Ovary (tissue), 9 donors: ENCODE measurements around the gene NBEA. TPM values are rescaled to one million over a fixed set of nuclear protein-coding genes. Genes with fewer than 3 reads are reported as not detected.

Experiments
- DNase-seq, 5 donors: peaks; one replicate each; pipeline ENCODE4 v3.0.0-alpha.2; 2019 to 2020
- H3K27ac ChIP-seq, 2 donors: fragments of 200-600 bp; one replicate each; pipeline versions ENCODE4 v1.5.1 to v1.8.0; 2019 to 2022
- H3K27me3 ChIP-seq: fragments of 200-600 bp; one replicate; pipeline ENCODE4 v1.8.0; 2022
- H3K36me3 ChIP-seq: fragments of 200-600 bp; sonication (generic); one replicate; pipeline ENCODE4 v1.5.1; 2019
- H3K4me1 ChIP-seq: one replicate; pipeline ENCODE4 v1.8.1; 2013; ENCODE audit warnings: mild to moderate bottlenecking, moderate library complexity; ENCODE audit not compliant: insufficient read depth
- H3K4me3 ChIP-seq: fragments of 200-600 bp; sonication (generic); one replicate; pipeline ENCODE4 v1.5.1; 2017
- H3K9me3 ChIP-seq, 2 donors: fragments of 200-600 bp in 1 of 2; sonication (generic) in 1 of 2; one replicate each; pipeline versions ENCODE4 v1.5.1 to v1.8.1; 2013 to 2019; ENCODE audit warnings: mild to moderate bottlenecking in 1 of 2, moderate library complexity in 1 of 2
- EP300 ChIP-seq: sonication (generic); formaldehyde crosslinking; IDR thresholded peaks from one replicate; pipeline ENCODE4 v1.6.1; 2017; ENCODE audit warnings: antibody characterized with exemption
- POLR2A ChIP-seq: fragments of 450-650 bp; IDR thresholded peaks from one replicate; pipeline ENCODE4 v1.6.1; 2017; ENCODE audit warnings: antibody characterized with exemption, mild to moderate bottlenecking, moderate library complexity
- WGBS, 3 donors: extraction: QIAGEN DNeasy Blood & Tissue Kit in 1 of 3; methylation state at CpG; one replicate each; pipeline versions ENCODE4 v1.1.5 to v1.1.7; 2013 to 2017; 5-methylcytosine and 5-hydroxymethylcytosine counted together
- intact Hi-C, 4 donors: fragments of 100-400 bp; cut with DNase I; formaldehyde crosslinking; loops; one replicate each; pipeline versions ENCODE4 v1.11.0 to v1.15.1; 2022 to 2023
- polyA plus RNA-seq, 2 donors: library from polyadenylated mRNA; stranded (reverse); fragments of 200-250 nt in 1 of 2; fragments of 350-450 nt in 1 of 2; fragmentation: Illumina TruSeq in 1 of 2; extraction: RNeasy Lipid Tissue Mini Kit (QIAGEN cat#74804) in 1 of 2; gene quantifications; one replicate each; pipeline ENCODE4 v1.2.3, GENCODE V29; 2013 to 2014
- total RNA-seq, 7 donors: library from RNA; depleted of rRNA in 2 of 7; stranded (reverse); fragments of >200 nt in 2 of 7; fragmentation: NEBNext Ultra II Directional in 3 of 7; extraction: Animal tissue kit (Norgen Biotek cat#: 25700) in 3 of 7; gene quantifications; one replicate each; pipeline versions ENCODE4 v1.1.0 to v1.2.4, GENCODE V29; 2016 to 2023
- TF ChIP-seq, protein P1 (sequence below), 3 donors: fragments of 450-650 bp in 2 of 3; fragments of 200-600 bp in 1 of 3; IDR thresholded peaks; one replicate each; pipeline versions ENCODE4 v1.5.1 to v1.8.0; 2016 to 2022; ENCODE audit warnings: antibody characterized with exemption in 3 of 3, mild to moderate bottlenecking in 1 of 3
- donor health status: DM: no; HTN: no; CAD: no; lungs with moderate emphysema.
- donor health status: DM: no; HTN: no; CAD: no.
- donor health status: Bipolar disorder and iron deficiency.
- donor health status: DM: yes; HTN: yes; CAD: no.
- donor health status: DM: no; HTN: no; CAD: no.
- donor health status: DM: yes; HTN: yes; CAD: no.

Gene NBEA
- total and polyA plus RNA-seq, 9 donors = 5.8 to 18.9 (median 16.0) TPM

- Histone ChIP-seq H3K27me3 (no peaks in the 10 kb centered on the region), H3K36me3 (no peaks in the 10 kb centered on the region), H3K27ac (no peak overlapping the region), H3K4me1 (no peaks in the 10 kb centered on the region), H3K4me3 (no peak overlapping the region), H3K9me3 (no peaks in the 10 kb centered on the region)
- DNase-seq = no peak
- TF ChIP-seq EP300 = no peak
- no peak for TF ChIP-seq POLR2A
- TF ChIP-seq, protein P1, sequence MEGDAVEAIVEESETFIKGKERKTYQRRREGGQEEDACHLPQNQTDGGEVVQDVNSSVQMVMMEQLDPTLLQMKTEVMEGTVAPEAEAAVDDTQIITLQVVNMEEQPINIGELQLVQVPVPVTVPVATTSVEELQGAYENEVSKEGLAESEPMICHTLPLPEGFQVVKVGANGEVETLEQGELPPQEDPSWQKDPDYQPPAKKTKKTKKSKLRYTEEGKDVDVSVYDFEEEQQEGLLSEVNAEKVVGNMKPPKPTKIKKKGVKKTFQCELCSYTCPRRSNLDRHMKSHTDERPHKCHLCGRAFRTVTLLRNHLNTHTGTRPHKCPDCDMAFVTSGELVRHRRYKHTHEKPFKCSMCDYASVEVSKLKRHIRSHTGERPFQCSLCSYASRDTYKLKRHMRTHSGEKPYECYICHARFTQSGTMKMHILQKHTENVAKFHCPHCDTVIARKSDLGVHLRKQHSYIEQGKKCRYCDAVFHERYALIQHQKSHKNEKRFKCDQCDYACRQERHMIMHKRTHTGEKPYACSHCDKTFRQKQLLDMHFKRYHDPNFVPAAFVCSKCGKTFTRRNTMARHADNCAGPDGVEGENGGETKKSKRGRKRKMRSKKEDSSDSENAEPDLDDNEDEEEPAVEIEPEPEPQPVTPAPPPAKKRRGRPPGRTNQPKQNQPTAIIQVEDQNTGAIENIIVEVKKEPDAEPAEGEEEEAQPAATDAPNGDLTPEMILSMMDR (IDR thresholded peaks at IDR 0.05) = no peak
- intact Hi-C loops = no loop called here
These were observed 437.6 kb downstream of the NBEA start for GRCh38 chr13:35379663-35380062.

DNA sequence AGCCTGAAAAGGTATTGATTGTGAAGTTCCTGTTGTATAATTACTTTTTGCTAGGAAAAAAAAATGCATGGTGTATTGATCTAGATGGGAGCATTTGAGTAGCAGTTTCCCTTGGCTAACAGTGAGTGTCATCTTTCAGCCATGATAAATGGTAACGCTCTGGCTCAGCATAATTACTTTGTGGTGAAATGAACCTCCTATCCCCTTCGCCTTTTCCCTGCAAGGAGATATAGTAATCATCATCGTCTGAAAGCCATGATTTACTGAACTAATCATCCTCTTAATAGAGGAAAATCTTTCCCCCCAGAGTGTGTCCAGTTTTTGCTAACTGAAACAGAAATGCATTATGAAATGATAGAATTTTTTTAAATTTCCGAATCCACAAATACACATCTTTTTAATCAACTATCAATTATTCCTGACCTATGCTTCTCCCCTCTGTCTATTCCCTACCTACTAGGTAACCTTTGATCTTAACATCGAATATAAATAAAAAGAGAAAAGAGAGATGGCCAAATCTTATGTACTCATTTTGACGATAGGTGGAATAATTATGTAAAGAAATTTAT, 445.7 kb downstream of the NBEA start:
- Histone ChIP-seq H3K36me3 (no peaks in the 10 kb centered on the region), H3K4me1 (no peaks in the 10 kb centered on the region), H3K9me3 (no peaks in the 10 kb centered on the region), H3K27me3 (no peaks in the 10 kb centered on the region), H3K27ac (no peak overlapping the region), H3K4me3 (no peak overlapping the region)
- TF ChIP-seq POLR2A (no peak), EP300 (no peak)
- TF ChIP-seq, protein P1 (IDR thresholded peaks at IDR 0.05) = no peak
- DNase-seq = no peak
- 71 to 90% (median 85%) methylated on average over 6 of the region's 6 CpGs for WGBS, 3 donors
- intact Hi-C loops = no loop called here

DNA sequence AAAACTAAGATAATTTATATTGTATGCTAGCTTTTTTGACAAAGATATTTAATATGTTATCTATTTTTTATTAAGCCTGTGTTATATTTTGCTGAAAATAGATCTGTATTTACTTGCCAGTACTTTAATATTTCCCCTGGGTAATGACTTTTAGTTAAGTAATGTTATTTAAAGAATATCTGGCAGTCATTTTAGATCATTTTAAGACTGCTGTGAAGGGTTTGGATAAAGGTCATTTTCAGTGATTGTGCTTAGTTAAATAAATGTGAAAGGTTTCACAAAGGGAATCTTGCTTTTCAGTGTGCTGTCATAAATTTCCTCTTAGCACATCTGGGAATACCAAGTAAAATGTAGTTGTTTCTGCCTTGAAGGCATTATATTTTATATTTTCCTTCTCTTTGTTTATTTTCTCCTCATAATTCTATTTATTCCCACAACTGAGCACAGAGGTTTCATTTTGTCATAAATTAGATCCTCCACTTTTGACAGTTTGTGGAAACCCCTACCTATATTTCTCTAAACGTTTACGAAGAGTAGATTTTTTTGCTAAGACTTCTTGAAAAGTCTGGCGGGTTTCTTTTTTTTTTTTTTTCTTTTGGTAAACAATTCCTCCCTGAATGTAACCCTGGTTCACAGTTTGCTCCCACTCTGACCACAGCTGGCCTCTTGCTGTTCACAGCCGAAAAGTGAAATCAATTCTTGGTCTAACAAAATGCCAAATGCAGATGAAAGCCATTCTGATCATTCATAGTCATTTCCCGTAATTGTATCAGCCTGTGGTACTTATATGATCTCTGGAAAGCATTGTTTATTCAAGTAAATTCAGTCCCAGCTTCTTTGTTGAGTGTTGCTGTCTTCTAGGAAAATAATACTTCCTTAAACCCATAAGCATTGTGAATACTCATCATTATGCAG, 446.6 kb downstream of the NBEA start:
- TF ChIP-seq EP300 (no peak), POLR2A (no peak)
- TF ChIP-seq, protein P1 (IDR thresholded peaks at IDR 0.05) = no peak
- H3K27ac ChIP-seq = no peak overlapping the region

DNA sequence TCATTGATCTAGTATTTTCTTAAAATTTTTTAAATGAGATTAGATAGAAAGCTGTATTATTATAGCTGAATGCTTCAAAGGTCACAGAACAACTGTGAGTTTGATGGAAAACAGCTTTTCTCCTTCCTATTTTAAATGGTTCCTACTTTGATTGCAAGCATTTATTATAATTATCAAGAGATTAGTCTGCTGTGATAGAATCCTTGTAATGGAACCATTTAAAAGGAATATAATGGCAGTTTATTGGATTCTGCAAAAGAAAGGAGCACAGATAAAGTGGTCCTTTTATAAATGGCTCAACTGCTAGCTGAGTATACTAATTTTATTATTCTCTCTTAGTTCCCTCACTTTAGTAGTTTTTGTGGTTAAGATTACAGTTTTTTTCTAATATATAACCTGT, 447.5 kb downstream of the NBEA start:
- intact Hi-C loops = no loop called here
- no peak overlapping the region for H3K4me3 ChIP-seq
- H3K9me3 ChIP-seq = no peaks in the 10 kb centered on the region
- no peaks in the 10 kb centered on the region for H3K27me3 ChIP-seq
- no peak for DNase-seq
- H3K36me3 ChIP-seq = no peaks in the 10 kb centered on the region
- H3K27ac ChIP-seq = no peak overlapping the region
- no peak for TF ChIP-seq POLR2A
- TF ChIP-seq EP300 = no peak
- TF ChIP-seq, protein P1 (IDR thresholded peaks at IDR 0.05) = no peak
- H3K4me1 ChIP-seq = no peaks in the 10 kb centered on the region

More for the DNA sequence above, 446.6 kb downstream of the NBEA start:
- H3K36me3 ChIP-seq = no peaks in the 10 kb centered on the region
- intact Hi-C loops = no loop called here
- 8 to 13% (median 9%) methylated on average over 5 of the region's 5 CpGs for WGBS, 3 donors
- H3K4me3 ChIP-seq = no peak overlapping the region
- H3K9me3 ChIP-seq = no peaks in the 10 kb centered on the region
- no peaks in the 10 kb centered on the region for H3K4me1 ChIP-seq
- no peak for DNase-seq
- H3K27me3 ChIP-seq = no peaks in the 10 kb centered on the region
